Heart left ventricle (tissue), 13 donors: ENCODE measurements around the gene APRT.

ENCODE experiments used
- POLR2A ChIP-seq, 2 donors: fragments of 450-650 bp; IDR thresholded peaks; one replicate each; pipeline ENCODE4 v1.6.1; 2017; ENCODE audit warnings: antibody characterized with exemption in 2 of 2, mild to moderate bottlenecking in 2 of 2, moderate library complexity in 2 of 2
- TF ChIP-seq, protein P1 (sequence below), 12 donors: fragments of 200-600 bp; sonication (generic) in 4 of 12; IDR thresholded peaks; one replicate each; pipeline versions ENCODE4 v1.5.0 to v1.8.0; 2018 to 2022; ENCODE audit warnings: antibody characterized with exemption in 12 of 12, mild to moderate bottlenecking in 5 of 12
- donor health status: ischemic (EF 13 %, LVEDD 7.1; RV severe dilation, severe dysfunction).
- donor health status: DM: no; HTN: yes; CAD: no.
- donor health status: DM: no; HTN: no; CAD: no.
- donor health status: ischemic (EF 25% LVEDD 6.9; RV normal size, moderate dysfunction).
- donor health status: ischemic (EF 25% LVEDD 5.7; RV mildly dilated, moderate dysfunction).
- donor health status: ischemic (EF 35%, LVEDD 5.7; RV mildly dilated, moderate dysfunction).
- donor health status: nonischemic (EF 11% LVEDD 7.7; RV severe dilation, severe dysfunction).
- donor health status: DM: yes; HTN: yes; CAD: no.
- donor health status: PGD.
- donor health status: ischemic (EF 29% LVEDD 5.4; RV normal size, mild dysfunction).
- donor health status: nonischemic (EF 23%, LVEDD 6.1; RV moderate dilation, normal function).

- TF ChIP-seq, protein P1, sequence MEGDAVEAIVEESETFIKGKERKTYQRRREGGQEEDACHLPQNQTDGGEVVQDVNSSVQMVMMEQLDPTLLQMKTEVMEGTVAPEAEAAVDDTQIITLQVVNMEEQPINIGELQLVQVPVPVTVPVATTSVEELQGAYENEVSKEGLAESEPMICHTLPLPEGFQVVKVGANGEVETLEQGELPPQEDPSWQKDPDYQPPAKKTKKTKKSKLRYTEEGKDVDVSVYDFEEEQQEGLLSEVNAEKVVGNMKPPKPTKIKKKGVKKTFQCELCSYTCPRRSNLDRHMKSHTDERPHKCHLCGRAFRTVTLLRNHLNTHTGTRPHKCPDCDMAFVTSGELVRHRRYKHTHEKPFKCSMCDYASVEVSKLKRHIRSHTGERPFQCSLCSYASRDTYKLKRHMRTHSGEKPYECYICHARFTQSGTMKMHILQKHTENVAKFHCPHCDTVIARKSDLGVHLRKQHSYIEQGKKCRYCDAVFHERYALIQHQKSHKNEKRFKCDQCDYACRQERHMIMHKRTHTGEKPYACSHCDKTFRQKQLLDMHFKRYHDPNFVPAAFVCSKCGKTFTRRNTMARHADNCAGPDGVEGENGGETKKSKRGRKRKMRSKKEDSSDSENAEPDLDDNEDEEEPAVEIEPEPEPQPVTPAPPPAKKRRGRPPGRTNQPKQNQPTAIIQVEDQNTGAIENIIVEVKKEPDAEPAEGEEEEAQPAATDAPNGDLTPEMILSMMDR (IDR thresholded peaks at IDR 0.05): no peak
- no peak for TF ChIP-seq POLR2A (IDR thresholded peaks at IDR 0.05)
Observed at GRCh38 chr16:88810166-88810911, 1.4 kb downstream of the APRT start.
